Epithelial cell of esophagus (primary cell): ENCODE results near the gene RLBP1.

Source experiments
- DNase-seq: peaks from one replicate; pipeline ENCODE4 v3.0.0; 2010; ENCODE audit warnings: low read depth
- H3K4me3 ChIP-seq: 2 replicates; pipeline ENCODE4 v1.5.1; 2011; ENCODE audit warnings: mild to moderate bottlenecking, low read length, control low read depth
- TF ChIP-seq, protein P1 (sequence below): IDR thresholded peaks from 2 replicates; pipeline ENCODE4 v1.5.1; 2011; ENCODE audit warnings: low read depth, mild to moderate bottlenecking, low read length, control low read depth, inconsistent platforms; ENCODE audit not compliant: insufficient read depth; ENCODE audit errors: missing control alignments

RLBP1 gene

DNA sequence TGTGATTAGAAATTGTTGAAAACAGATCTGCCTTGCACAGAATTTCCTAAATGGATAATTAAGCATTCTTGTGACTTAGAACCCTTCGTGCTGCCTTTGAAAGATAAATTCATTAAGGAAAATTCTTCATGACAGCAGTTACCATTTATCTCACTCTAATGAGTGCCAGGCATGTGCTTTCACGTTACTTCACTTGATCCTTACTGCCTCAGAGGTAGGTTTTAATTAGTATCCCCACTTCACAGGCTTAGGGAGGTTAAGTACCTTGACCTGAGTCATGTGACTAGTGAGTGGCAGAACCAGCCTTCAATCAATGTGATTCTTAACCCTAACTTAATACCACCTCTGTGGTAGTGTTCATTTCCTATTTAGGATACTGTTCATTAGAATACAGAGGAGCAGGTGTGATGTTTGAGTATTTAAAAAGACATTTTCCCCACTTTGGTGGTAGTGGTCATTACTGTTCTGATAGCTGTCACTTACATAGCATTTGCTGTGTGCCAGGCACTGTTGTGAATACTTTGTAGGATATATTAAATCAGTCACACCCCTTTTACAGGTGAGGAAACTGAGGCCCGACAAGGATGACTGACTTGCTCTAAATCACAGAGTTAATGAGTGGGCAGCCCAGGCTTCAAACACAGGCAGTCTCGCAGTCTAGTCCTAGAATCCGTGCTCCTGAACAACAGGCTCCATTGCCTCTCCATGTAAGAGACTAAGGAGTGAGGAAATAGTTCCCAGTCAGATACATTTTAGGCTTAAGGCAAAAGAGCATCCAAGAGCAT, 57.9 kb downstream of the RLBP1 start:
- DNase-seq: no peak
- no peak overlapping the region for H3K4me3 ChIP-seq
- TF ChIP-seq, protein P1, sequence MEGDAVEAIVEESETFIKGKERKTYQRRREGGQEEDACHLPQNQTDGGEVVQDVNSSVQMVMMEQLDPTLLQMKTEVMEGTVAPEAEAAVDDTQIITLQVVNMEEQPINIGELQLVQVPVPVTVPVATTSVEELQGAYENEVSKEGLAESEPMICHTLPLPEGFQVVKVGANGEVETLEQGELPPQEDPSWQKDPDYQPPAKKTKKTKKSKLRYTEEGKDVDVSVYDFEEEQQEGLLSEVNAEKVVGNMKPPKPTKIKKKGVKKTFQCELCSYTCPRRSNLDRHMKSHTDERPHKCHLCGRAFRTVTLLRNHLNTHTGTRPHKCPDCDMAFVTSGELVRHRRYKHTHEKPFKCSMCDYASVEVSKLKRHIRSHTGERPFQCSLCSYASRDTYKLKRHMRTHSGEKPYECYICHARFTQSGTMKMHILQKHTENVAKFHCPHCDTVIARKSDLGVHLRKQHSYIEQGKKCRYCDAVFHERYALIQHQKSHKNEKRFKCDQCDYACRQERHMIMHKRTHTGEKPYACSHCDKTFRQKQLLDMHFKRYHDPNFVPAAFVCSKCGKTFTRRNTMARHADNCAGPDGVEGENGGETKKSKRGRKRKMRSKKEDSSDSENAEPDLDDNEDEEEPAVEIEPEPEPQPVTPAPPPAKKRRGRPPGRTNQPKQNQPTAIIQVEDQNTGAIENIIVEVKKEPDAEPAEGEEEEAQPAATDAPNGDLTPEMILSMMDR: no peak

DNA sequence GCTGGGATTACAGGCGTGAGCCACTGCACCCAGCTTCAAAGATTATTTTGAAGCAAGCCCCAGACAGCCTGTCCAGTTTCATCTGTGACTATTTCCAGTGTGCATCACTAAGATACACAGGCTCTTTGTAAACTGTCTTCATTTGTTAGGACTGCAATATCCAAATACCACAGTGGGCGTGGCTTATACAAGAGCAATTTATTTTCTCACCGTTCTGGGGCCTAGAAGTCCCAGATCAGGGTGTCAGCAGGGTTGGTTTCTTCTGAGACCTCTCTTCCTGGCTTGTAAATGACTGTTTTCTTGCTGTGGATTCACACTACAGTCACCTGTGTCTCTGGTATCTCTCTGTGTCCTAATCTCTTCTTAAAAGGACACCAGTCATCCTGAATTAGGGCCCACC, 59.7 kb downstream of the RLBP1 start:
- TF ChIP-seq, protein P1: no peak

More for the DNA sequence above, 59.7 kb downstream of the RLBP1 start:
- H3K4me3 ChIP-seq: no peak overlapping the region
- DNase-seq: no peak
